Parathyroid adenoma (tissue), 2 donors: ENCODE data around the gene H2BW1.
"Not testable (repeated sequence)": the region's sequence is repeated elsewhere in the genome, so short reads cannot be mapped to it uniquely, and the experiment has no call there.

ENCODE experiments used
- H2AFZ ChIP-seq: fragments of 300-600 bp; sonication (generic); one replicate; pipeline ENCODE4 v1.7.0; 2017; ENCODE audit warnings: antibody characterized with exemption, mild to moderate bottlenecking
- H3K27ac ChIP-seq: fragments of 300-600 bp; sonication (generic); one replicate; pipeline ENCODE4 v1.7.0; 2017
- H3K27me3 ChIP-seq: fragments of 300-600 bp; sonication (generic); one replicate; pipeline ENCODE4 v1.7.0; 2017; ENCODE audit warnings: low read length; ENCODE audit not compliant: control insufficient read depth, insufficient read depth
- H3K36me3 ChIP-seq: fragments of 300-600 bp; sonication (generic); one replicate; pipeline ENCODE4 v1.7.0; 2017; ENCODE audit warnings: low read length; ENCODE audit not compliant: control insufficient read depth, insufficient read depth
- H3K4me1 ChIP-seq: fragments of 300-600 bp; sonication (generic); one replicate; pipeline ENCODE4 v1.7.0; 2017; ENCODE audit warnings: control low read depth
- H3K4me2 ChIP-seq: fragments of 300-600 bp; sonication (generic); one replicate; pipeline ENCODE4 v1.7.0; 2017; ENCODE audit warnings: low read length
- H3K4me3 ChIP-seq: fragments of 300-600 bp; sonication (generic); one replicate; pipeline ENCODE4 v1.7.0; 2017; ENCODE audit warnings: low read depth, low read length
- H3K79me2 ChIP-seq: fragments of 300-600 bp; sonication (generic); one replicate; pipeline ENCODE4 v1.7.0; 2017; ENCODE audit warnings: control low read depth
- H3K9ac ChIP-seq: fragments of 300-600 bp; sonication (generic); one replicate; pipeline ENCODE4 v1.7.0; 2017; ENCODE audit warnings: mild to moderate bottlenecking
- H3K9me3 ChIP-seq: fragments of 300-600 bp; sonication (generic); one replicate; pipeline ENCODE4 v1.7.0; 2017; ENCODE audit warnings: low read length; ENCODE audit not compliant: control insufficient read depth
- TF ChIP-seq, protein P1 (sequence below): fragments of 300-600 bp; sonication (generic); IDR thresholded peaks from one replicate; pipeline ENCODE4 v1.7.0; 2017; ENCODE audit warnings: antibody characterized with exemption, mild to moderate bottlenecking
- donor health status: primary hyperparathyroidism.

H2BW1 gene, protein sequence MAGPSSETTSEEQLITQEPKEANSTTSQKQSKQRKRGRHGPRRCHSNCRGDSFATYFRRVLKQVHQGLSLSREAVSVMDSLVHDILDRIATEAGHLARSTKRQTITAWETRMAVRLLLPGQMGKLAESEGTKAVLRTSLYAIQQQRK

DNA sequence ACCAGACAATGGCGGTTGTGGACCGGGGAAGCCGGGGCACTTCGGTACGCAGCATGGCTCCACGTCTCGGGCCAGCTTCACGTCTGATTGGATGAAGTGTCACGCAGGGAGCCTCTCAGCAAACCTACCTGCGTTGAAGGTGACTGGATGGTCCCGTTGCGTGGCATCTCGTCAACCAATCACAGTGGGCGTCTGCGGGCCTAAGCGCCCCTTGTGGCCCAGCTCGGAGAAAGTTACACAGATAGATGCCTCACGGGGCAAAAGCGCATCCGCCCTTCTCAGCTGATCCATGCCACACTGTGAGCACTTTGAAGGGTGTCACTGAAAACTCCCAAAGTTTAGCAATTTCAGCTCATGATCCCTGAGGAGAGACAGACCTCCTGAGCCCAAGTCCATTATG is at the start of gene H2BW1:
TSS of gene H2BW1 (minus strand) at position 103 of the 400 bp plus-strand sequence. CDS start 132 bp downstream, outside the sequence.
- no peaks in the 10 kb centered on the region for H3K4me1 ChIP-seq
- H2AFZ ChIP-seq: no peak within 1 kb of the TSS
- no peak within 1 kb of the TSS for H3K9ac ChIP-seq
- no peaks in the 10 kb centered on the region for H3K36me3 ChIP-seq
- H3K9me3 ChIP-seq: no peaks in the 10 kb centered on the region
- no peaks in the 10 kb centered on the region for H3K27me3 ChIP-seq
- no peaks in the 10 kb centered on the region for H3K79me2 ChIP-seq
- TF ChIP-seq, protein P1, sequence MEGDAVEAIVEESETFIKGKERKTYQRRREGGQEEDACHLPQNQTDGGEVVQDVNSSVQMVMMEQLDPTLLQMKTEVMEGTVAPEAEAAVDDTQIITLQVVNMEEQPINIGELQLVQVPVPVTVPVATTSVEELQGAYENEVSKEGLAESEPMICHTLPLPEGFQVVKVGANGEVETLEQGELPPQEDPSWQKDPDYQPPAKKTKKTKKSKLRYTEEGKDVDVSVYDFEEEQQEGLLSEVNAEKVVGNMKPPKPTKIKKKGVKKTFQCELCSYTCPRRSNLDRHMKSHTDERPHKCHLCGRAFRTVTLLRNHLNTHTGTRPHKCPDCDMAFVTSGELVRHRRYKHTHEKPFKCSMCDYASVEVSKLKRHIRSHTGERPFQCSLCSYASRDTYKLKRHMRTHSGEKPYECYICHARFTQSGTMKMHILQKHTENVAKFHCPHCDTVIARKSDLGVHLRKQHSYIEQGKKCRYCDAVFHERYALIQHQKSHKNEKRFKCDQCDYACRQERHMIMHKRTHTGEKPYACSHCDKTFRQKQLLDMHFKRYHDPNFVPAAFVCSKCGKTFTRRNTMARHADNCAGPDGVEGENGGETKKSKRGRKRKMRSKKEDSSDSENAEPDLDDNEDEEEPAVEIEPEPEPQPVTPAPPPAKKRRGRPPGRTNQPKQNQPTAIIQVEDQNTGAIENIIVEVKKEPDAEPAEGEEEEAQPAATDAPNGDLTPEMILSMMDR: no peak
- no peak within 1 kb of the TSS for H3K4me2 ChIP-seq
- H3K27ac ChIP-seq: no peak within 1 kb of the TSS
- H3K4me3 ChIP-seq: no peak within 1 kb of the TSS

DNA sequence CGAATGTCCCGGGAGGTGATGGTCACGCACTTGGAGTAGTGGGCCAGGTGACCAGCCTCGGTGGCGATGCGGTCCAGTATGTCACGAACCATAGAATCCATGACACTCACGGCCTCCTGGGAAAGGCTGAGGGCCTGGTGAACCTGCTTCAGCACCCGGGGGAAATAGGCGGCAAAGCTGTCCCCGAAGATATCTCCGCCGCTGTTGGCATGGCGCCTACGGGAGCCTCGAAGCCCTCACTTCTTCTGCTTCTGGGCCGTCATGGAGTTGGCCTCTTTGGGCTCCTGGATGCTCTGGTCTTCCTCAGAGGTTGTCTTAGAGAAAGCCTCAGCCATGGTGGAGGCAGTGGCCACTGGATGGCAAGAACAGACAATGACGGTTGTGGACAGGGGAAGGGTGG is 49.1 kb upstream of the H2BW1 start:
- H3K9me3 ChIP-seq, H3K36me3 ChIP-seq, H3K4me1 ChIP-seq, H3K4me3 ChIP-seq, H2AFZ ChIP-seq, H3K9ac ChIP-seq, H3K4me2 ChIP-seq, H3K27ac ChIP-seq, H3K27me3 ChIP-seq, H3K79me2 ChIP-seq: not testable (repeated sequence)

DNA sequence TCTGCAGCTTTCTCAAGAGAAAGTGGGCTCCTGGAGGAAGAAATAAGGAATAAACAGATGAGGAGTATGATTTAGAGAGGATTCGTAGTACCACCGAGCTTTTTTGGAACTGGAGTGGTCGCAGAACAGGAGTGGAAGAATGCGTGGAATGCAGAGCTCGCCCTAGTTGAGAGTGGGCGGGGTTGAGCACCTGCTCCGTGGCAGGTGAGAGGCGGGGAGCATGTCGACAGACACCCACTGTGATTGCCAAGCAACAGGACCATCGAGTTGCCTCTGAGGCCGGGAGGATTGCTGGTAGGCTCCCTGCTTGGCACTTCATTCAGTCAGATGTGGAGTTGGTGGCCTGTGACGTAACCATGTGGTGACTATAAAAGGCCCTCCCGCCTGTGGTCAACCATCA is 41.4 kb upstream of the H2BW1 start:
- not testable (repeated sequence) for H2AFZ ChIP-seq, H3K79me2 ChIP-seq, H3K27me3 ChIP-seq

DNA sequence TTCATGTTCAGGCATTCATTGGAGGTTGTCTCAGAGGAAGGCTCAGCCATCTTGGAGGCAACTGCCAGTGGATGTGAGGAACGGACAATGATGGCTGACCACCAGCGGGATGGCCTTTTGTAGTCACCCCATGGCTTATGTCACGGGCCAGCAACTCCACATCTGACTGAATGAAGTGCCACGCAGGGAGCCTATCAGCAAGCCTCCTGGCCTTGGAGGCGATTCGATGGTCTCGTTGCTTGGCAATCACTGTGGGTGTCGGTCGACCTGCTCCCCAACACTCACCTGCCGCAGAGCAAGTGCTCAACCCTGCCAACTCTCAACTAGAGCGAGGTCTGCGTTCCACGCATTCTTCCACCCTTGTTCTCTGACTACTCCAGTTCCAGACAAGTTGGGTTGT is 33.7 kb upstream of the H2BW1 start:
- Histone ChIP-seq H3K4me3 (no peak overlapping the region), H3K9ac (no peak overlapping the region), H3K27me3 (no peaks in the 10 kb centered on the region), H3K36me3 (no peaks in the 10 kb centered on the region), H3K79me2 (no peaks in the 10 kb centered on the region), H3K4me2 (no peak overlapping the region), H3K4me1 (no peaks in the 10 kb centered on the region), H2AFZ (no peak overlapping the region), H3K9me3 (no peaks in the 10 kb centered on the region), H3K27ac (no peak overlapping the region)
- TF ChIP-seq, protein P1: no peak

More for the DNA sequence above, 41.4 kb upstream of the H2BW1 start:
- H3K9ac ChIP-seq, H3K4me3 ChIP-seq, H3K36me3 ChIP-seq, H3K9me3 ChIP-seq, H3K4me2 ChIP-seq, H3K27ac ChIP-seq, H3K4me1 ChIP-seq: not testable (repeated sequence)

DNA sequence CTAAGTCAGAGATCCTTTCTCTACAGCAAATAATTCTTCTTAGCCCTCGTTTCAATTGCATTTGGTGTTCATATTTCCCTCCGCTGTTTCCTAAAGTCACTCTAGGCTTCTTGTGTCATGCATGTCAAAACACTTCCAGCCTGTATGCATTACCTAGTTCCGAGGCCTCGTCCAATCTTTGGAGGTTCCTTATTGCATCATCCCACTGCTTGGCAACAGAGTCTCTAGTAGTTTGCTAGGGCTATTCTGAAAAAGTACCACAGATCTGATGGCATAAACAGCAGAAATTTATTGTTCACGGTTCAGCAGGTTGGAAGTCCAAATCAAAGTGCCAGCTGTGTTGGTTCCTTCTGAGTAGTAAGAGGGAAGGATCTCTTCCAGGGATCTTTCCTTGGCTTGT is 32.1 kb upstream of the H2BW1 start:
- Histone ChIP-seq H3K9ac (no peak overlapping the region), H3K36me3 (no peaks in the 10 kb centered on the region), H3K4me3 (no peak overlapping the region), H3K79me2 (no peaks in the 10 kb centered on the region), H3K27me3 (no peaks in the 10 kb centered on the region), H3K4me1 (no peaks in the 10 kb centered on the region), H3K9me3 (no peaks in the 10 kb centered on the region), H3K27ac (no peak overlapping the region), H2AFZ (no peak overlapping the region), H3K4me2 (no peak overlapping the region)
- TF ChIP-seq, protein P1: no peak

DNA sequence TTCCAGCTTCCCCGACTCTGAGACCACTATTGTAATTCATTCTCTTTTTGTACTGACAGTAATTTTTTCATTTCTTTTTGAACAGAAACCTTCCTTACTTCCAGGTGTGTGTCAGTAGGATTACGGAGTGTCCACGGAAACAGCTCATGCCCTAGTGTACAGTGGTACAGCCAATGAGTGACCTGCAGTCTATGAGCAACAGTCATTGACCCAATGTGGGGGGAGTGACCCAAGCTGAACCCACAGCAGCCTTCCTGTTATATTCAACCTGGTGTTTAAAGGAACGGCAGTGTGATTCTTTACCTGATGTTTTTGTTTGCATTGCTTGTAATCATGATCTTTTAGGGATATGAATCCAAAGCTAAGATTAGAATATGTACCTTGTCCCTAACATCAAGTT is 27.5 kb upstream of the H2BW1 start:
- TF ChIP-seq, protein P1: no peak
- H3K79me2 ChIP-seq: no peaks in the 10 kb centered on the region
- H3K36me3 ChIP-seq: no peaks in the 10 kb centered on the region
- H3K9me3 ChIP-seq: no peaks in the 10 kb centered on the region
- no peaks in the 10 kb centered on the region for H3K4me1 ChIP-seq
- H3K27ac ChIP-seq: no peak overlapping the region
- H3K4me2 ChIP-seq: no peak overlapping the region
- H3K27me3 ChIP-seq: no peaks in the 10 kb centered on the region
- no peak overlapping the region for H3K4me3 ChIP-seq
- H2AFZ ChIP-seq: no peak overlapping the region
- H3K9ac ChIP-seq: no peak overlapping the region
